NCI-H460 (cell line): ENCODE measurements around the gene KCNJ12. TPM values are rescaled to one million over a fixed set of nuclear protein-coding genes. Genes with fewer than 3 reads are reported as not detected.
"Not testable (repeated sequence)": the region's sequence is repeated elsewhere in the genome, so short reads cannot be mapped to it uniquely, and the experiment has no call there.

Experiments
- DNase-seq: peaks from one replicate; pipeline ENCODE4 v3.0.0-alpha.2; 2016; ENCODE audit warnings: low read depth; ENCODE audit errors: extremely low read depth
- total RNA-seq: library from RNA; depleted of rRNA; stranded (reverse); fragments of >200 nt; shearing (Covaris generic); gene quantifications from 2 replicates; pipeline ENCODE4 v1.2.3, GENCODE V29; 2014

The KCNJ12 gene
- total RNA-seq, 1 experiment from 2014 or later = 4.3 TPM

DNA sequence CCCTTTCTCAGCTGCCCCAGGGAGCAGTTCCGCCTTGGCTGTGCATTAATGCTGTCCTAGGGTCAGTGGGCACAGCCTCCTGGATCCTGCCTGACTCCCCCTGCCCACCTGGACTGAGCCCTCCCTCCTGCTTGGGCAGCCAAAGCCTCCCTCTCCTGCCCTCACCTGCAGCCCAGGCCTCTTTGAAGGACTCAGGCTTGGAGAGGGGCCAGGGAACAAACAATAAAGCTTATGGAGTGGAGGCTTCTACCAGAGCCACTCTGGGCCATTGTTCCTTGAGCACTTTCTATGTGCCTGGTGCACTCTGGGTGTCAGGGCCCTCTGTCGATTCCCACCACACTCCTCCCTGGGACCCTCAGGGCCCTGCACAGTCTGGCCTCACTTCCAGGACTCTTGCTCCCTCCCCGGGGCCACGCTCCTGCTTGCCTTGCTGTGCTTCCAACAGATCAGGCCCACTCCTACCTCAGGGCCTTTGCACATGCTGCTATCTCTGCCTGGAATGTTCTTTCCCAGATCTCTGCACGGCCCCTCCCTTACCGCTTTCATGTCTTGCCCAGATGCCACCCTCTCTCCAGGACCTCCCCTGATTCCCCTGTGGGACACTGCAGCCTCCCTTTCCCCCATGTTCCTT lies 5.0 kb downstream of the KCNJ12 start:
- no peak for DNase-seq

DNA sequence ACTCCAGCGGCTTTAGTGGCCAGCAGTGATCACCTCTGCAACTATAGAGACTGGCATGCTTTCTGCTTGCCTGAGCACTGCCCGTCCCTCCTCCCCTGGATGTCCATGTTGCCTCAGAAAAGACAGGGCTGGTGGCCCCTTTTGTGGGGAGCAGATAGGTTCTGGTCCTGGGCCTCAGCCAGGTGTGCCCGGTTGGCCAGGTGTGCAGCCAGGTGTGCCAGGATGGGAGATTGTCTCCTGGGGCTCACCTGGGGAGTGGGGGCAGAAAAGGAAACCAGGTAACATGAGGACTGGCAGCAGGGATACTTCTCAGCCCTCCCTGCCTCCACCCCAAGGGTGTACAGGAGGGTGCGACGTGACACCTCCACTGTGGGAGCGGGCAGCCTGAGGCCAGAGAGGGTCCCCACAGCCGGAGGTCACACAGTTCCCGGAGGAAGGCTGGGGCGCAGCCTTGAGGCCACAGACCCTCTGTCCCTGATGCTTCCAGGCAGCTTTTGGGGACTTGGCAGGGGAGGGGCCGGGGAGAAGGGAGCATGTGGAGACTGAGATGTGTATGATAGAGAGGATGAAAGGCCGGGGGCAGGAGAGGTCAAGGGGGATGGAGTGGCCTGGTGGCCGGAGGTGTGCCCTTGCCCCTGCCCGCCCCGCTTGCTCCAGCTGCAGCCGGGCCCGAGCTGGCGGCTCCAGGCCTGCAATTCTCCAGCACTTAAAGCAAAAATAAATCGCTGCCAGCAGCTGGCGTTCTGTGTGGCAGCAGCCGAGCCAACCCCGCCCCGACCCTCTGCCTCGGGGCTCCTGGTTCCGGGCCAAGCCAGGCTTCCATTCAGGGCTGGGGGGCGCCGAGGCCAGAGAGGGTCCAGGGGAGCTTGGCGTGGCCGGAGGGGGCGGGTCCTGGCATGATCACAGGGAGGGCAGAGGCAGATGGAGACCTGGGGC lies 6.7 kb downstream of the KCNJ12 start:
- DNase-seq = no peak

DNA sequence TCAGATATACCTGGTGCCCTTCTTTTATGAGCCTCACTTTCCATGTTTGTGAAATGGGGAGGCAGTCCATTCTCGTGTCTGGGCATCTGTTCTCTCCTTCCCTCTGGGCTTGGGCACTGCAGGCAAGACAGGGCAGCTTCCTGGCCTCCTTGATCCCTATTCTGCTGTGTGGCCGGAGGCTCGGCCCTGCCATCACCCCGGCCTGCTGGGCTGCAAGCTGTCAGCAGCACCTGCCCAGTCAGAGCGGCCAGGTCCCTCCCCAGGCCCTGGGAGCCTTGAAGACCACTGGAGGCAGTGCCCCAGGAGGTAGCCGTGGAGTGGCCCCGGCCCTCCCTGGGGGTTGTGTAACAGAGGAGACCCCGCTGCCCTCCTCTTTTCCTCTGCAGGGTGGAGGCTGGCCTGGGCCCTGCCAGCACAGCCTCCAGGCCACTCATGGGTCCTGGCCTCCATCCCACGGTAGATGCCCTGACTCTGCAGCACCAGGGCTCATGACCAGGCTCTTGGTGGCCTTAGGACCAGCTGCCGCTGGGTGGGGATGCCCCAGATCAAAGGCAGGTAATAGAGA lies 9.2 kb downstream of the KCNJ12 start:
- DNase-seq = no peak

DNA sequence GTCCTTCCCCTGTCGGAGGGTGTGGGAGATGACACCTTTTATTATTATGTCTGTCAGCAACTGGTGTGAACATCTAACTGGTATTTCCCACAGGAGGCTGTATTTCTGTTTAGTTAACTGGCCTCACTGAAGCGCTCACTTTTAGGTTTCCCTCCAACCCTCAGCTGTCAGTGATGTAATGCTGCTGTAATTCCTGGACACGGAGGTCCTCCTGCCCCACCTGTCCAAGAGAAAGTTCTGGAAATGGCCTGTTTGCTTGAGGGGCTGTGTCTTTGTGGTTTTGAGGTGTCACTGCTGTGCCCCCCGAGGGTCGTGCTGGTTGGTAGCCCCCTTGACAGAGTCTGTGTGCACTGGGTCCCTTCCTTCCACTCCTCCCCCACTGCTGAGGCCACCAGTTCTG lies 11.5 kb downstream of the KCNJ12 start:
- DNase-seq = no peak

DNA sequence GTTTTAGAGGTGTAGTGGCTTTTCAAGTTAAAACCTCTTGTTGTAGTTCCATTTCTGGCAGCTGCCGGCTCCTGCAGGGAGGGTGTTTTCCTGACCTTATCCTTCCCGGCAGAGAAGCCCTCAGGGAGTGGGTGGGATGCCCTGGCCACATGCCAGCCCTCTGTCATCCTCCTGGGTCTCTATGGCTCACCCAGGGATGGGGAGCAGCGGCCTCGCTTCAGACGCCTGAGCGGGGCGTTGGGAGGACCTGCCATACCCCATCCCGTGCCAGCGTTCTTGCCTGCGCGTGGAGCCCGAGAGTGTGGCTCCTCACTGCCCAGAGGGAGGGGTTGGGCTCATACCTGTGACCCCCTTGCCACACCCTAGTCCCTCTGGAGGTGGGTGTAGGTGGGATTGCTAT lies 11.9 kb downstream of the KCNJ12 start:
- no peak for DNase-seq

DNA sequence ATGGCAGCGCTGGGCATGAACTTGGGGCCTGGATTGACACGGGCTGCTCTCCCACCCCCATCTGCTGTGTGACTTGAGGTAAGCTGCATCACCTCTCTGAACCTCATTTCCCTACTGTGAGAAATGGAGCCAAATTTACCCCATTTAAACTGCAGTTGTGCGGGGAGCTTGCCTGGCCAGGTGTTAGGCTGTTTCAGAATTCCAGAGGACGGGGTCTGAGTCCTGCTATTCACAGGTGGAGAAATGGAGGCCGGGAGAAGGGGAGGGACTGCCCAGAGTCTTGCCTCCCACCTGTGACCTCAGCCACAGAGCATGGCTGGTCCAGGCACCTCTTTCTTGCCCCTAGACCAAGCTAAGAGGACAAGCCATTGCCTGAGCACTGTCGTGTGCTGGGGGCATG lies 12.8 kb downstream of the KCNJ12 start:
- no peak for DNase-seq

DNA sequence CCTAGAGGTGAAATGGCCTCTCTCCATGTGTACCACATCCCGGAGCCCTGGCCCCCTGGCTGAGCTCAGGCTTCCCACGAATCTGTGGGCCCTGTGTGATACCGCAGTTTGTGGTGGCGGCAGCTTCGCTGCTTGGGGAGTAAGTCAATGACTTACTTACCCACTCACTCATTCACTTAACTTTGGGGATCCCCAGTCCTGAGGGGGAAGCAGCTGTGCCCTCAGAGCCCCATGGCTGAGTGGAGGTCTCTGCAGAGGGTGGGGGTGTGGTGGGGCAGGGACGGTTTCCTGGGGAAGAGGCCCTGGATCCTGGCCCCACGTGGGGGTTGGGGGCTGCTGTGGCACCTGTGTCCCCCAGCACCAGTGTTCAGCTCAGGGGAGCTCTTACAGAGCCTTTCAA lies 13.2 kb downstream of the KCNJ12 start:
- no peak for DNase-seq

DNA sequence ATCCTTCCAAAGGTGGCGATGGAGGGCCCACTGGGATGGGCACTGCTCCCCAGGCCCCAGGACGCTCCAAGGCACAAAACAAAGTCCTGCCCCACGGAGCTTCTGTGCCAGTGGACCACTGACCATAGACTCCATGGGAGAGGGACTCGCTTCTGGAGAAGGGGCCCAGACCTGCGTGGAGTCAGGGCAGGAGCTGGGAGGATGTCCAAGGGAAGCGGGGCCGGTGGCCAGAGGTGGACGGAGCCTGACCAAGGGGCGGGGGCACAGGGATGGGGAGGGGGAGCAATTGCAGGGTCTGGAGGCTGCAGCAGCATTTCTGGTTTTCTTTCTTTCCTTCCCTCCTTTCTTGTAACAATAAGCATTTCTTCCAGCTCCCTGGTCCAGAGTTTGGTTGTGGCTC lies 14.1 kb downstream of the KCNJ12 start:
- no peak for DNase-seq

DNA sequence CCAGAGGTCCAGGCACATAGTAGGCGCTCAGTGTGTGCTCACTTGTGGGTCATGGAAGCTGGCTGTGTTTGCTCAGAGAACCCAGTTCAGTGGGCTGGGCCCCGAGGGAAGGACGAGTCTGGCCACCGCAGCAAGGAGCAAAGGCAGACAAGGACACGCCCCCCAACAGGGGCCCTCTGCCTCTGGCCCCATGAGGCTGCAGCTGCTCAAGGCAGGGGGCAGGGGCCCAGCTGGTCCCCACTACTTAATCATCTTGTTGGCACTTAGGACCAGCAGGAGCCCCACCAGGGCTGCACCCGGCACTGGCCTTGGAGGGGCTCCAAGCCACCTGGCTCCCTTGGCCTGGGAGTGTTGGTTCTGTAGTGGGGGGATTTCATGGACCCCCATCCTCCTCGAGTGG lies 16.1 kb downstream of the KCNJ12 start:
- no peak for DNase-seq

DNA sequence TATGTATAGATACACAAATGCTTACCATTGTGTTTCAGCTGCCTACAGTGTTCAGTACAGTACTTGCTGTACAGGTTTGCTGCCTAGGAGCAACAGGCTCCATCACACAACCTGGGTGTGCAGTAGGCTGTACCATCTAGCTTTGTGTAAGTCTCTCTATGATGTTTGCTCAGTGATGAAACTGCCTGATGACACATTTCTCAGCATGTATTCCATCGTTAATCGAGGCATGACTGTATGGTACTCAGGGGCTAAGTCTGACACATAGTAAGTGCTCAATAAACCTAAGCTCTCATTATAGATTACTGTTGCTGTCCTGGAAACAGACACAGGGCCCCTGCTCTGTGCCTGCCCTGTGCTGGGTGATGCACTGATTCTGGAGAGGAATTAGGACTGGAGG lies 18.1 kb downstream of the KCNJ12 start:
- DNase-seq = peak; percentile 50

DNA sequence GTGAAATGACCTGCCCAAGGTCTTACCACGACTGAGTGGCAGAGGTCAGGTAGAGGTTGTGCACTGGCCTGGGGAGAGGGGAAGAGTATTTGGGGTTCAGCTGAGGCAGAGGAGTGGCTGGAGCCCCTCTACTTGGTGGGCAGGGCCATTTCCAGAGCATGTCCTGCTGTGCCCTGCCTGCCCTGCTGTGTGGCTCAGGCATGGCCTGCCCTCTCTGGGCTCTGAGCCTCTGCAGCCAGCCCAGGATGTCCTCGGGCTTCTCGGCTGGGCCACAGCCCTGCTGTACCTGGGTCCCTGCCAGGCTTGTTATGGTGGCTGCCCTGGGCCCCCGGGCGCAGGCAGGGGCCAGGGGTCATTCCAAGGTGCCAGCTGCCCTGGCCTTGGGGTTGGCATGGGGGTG lies 19.6 kb downstream of the KCNJ12 start:
- no peak for DNase-seq

DNA sequence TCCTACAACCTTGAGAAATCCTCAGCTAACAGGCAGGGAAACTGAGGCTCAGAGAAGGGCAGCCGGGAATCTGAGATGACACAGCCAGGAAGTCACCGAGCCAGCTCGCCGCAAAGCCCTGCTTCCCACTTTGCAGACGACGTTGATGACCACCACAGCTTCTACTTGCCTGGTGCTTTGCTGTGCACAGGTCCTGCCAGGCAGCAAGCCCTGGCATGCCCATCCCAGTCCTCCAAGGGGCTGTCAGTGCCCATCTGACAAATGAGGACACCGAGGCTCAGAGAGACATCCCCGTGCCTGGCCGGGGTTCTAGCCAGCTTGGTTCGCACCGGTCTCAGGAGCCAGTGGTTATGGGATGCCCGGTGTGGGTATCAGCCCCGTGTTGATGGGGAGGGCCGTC lies 20.1 kb downstream of the KCNJ12 start:
- no peak for DNase-seq

DNA sequence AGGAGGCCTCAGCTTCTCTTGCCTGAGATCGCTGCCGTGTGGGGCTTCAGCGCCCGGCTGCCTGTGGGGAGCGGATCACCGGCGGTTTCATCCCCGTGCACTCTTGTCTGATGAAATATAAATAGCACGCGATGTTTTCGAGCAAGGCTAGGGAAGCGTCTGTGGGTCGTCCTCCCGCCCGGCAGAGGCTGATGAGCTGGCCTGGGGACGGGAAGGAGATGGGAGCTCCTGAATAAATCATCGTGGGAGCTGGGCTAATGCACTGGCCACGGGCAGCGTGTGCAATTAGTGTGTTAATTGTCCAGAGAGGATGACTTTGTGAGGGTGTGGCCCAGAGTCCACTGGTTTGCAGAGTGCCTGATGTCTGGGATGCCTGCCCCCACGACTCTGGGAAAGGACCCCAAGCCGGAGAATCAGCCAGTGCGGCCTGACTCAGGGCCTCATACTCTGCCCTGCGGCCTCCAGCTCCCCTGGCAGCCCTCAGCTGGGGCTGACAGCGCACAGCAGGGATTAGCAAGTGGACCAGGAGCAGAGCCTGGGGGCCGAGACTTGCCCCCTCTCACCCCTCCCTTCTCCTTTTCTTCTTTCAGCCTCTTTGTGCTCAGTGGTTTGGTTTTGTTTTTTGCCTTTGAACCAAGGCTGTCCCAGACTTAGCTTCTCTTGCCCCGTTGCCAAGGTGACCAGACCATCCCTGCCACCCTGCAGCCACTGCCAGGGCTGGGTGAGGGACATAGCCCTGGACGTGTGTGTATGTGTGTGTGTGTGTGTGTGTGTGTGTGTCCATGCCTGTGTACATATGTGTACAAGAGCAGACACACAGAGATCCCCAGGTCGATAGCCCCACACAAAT lies 21.4 kb downstream of the KCNJ12 start:
- DNase-seq = no peak

DNA sequence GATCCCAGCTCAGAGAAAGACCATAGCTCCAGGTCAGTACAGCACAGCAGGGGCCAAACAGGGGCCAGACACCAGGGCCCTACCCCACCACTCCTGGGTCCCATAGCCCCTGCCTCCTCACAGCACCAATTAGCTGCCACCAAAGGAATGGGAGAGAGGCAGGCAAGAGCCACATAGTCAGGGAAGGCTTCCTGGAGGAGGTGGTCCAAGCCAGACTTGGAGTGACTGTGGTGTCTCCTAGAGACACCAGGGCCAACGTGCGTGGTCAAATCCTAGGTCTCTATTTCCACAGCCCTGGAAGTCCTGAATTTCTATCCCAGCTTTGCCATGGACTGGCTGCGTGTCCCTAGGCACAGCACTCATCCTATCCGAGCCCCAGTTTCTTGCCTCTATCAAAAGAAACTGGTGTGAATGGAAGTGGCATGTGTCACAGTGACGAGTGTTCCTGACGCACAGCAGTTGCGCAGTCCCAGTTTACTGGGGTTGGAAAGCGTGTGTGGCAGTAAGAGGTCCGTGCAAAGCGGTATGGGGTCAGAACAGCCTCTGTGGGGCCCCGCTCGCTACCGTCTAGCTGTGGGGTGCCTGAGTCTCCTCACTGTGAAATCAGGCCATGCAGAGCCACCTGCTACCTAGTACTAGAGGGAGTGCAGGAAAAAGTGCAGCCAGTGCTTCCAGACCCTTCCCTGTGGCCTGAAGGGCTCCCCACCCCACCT lies 23.5 kb downstream of the KCNJ12 start:
- DNase-seq = no peak

DNA sequence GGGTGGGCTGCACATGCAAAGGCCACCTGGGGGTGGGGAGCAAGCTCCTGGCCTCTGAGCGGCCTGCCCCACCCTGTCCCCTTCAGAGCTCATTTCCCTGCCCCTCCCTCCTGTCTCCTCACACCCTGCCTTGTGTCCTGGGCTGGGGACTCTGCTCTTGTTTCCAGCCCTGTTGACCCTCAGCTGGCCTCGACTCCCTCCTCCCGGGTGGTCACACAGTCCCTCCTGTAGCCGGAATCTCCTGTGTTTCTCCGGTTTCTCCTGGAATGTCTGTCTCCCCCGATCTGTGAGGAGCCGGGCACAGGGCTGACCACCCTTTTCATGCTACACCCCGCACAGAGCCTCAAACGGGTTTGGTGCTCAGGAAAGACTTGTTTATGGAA lies 24.0 kb downstream of the KCNJ12 start:
- not testable (repeated sequence) for DNase-seq

DNA sequence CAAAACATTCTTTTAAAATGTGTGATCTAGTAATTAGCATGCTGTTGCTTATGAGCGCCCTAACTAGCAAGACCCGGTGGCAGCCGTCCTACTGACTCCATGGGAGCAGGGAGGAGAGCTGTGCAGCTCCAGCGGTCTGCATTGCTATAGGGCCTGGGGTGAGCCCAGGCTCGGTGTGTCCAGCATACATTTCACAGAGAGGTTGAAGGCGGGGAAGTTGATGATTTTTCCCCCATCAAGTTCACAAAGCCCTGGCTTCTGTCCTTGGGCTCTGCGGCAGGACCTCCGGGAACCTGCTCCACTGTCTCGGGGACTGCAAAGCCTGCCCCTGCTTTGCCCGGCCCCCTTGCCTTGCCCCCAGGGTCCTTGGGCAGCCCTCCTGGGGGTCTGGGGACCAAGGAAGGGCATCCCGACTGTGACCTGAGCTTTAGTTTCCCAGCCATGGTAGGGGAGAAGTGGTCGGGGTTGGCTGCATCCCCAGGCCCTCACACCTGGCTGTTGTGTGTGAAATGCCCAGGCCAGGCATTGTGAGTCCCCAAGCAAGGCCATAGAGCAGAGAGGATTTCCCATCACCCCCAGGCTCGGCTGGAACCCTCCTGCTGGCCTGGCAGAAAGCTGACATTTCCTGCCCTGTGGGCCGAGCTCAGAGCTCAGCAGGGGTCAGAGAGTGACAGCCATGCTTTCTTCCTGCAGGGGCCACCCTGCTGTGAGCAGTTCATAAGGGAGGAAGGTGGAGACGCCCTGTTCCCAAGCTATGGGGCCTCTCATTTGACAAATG lies 24.8 kb downstream of the KCNJ12 start:
- no peak for DNase-seq

DNA sequence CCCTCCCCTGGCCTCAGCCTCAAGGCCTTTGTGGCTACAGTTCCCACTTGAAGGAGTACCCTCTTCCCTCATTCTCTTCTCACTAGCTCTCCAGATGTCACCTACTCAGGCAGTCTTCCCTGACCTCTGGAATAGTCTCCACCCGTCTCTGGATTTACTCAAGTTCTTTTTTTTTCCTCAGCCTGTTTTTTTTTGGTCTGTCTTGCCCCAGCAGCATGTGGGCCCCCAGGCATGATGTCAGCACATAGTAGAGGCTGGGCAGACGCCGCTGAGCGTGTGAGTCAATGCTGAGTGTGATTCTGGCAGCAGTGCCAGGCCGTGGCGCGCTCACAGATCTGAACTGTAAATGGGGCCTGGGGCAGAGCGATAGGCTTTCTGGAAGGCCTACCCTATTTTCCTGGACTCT lies 26.0 kb downstream of the KCNJ12 start:
- peak; percentile 70 for DNase-seq

DNA sequence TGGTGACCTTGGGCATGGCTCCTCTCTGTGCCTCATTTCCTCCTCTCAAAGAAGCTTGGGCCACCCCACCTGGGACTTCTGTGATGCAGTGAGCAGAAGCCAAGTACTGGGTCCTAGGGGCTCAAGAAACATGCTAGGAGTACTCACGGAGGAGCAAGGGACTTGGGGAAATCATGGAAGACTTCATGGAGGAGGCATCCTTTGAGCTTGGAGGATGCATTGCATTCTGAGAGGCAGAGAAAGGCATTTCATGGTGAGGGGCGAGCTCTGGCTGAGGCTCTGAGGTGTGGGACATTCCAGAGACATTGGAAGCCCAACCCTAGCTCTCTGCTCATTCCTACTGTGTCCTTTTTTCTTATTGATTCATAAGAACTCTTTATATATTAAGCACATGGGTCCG lies 26.8 kb downstream of the KCNJ12 start:
- not testable (repeated sequence) for DNase-seq

DNA sequence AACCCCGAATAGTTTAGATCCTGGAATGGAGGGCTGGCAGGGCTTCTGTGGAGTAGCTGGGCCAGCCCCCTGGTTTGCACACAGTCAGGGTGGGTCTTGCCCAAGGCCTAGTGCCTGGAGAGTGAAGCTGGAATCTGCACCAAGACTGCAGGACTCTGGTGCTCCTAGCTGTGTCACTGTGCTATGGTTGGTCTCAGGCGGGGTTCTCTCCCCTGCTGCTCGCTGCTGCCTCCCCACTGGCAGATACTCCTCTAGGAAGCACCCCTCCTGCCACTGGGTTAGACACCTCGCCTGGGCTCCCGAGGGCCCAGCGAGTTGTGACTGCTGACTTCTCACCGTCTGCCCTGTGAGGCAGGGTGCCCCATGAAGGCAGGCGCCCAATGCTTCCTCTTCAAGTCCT lies 27.9 kb downstream of the KCNJ12 start:
- DNase-seq = not testable (repeated sequence)

DNA sequence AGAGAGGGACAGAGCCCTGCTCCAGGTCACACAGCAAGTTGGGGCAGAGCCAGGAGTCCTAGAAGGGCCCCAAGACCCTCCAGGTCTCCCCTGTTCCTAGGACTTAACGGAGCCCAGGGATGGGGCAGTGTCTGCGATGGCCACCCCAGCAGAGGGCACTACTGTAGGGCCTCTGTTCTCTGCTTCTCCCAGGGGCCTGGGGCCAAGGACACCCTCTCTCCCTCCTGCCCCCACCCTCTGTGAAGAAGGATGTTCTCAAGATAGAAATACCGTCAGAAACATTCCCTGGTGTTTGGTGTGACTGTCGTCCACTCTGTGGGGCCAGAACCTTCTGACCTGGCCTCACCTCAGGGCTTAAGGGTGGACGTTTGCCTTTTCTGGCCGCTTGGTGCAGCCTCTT lies 28.4 kb downstream of the KCNJ12 start:
- not testable (repeated sequence) for DNase-seq
